IMR-90 (cell line): Measurements from ENCODE around the gene MMP24. TPM values are rescaled to one million over a fixed set of nuclear protein-coding genes. Genes with fewer than 3 reads are reported as not detected.

ENCODE experiments used
- ATAC-seq: fragments of 200-7000 bp; cut with Tn5 transposase; 2 replicates; pipeline ENCODE4 v1.9.1; 2020; ENCODE audit warnings: low read depth, mild to moderate bottlenecking, moderate library complexity
- BruUV-seq: library from RNA; stranded (reverse); fragments of 400-500 nt; replicated peaks from 2 replicates; lab custom pipeline; 2021; lab: Mats Ljungman, UMichigan
- CTCF ChIA-PET: fragments of 300-600 bp; formaldehyde crosslinking; extraction: SDS; loops from one replicate; lab custom pipeline; 2021; ENCODE audit warnings: antibody characterized with exemption; lab: Yijun Ruan, JAX
- POLR2A ChIA-PET: fragments of 300-600 bp; sonication (Branson Sonifier 250); formaldehyde crosslinking; loops from one replicate; lab custom pipeline; 2022; ENCODE audit warnings: antibody characterized with exemption; ENCODE audit not compliant: unreplicated experiment; lab: Charles Lee
- DNase-seq: peaks from one replicate; pipeline ENCODE4 v3.0.0; 2013
- H2AFZ ChIP-seq: replicated peaks from 2 replicates; pipeline ENCODE3; 2013; ENCODE audit warnings: low read length, mild to moderate bottlenecking; ENCODE audit not compliant: poor library complexity
- H2AK5ac ChIP-seq: 2 replicates; pipeline ENCODE4 v1.6.1; 2013; ENCODE audit warnings: low read depth, low read length, inconsistent platforms
- H2AK9ac ChIP-seq: replicated peaks from 2 replicates; pipeline ENCODE3; 2013; ENCODE audit warnings: mild to moderate bottlenecking, low read depth, low read length, moderate library complexity; ENCODE audit not compliant: poor library complexity
- H2BK120ac ChIP-seq: 2 replicates; pipeline ENCODE4 v1.6.1; 2013; ENCODE audit warnings: low read depth, low read length, inconsistent platforms
- H2BK15ac ChIP-seq: 3 replicates; pipeline ENCODE4 v1.6.1; 2013; ENCODE audit warnings: low read depth, low read length, inconsistent platforms
- H2BK20ac ChIP-seq: 2 replicates; pipeline ENCODE4 v1.6.1; 2013; ENCODE audit warnings: low read depth, mild to moderate bottlenecking, inconsistent platforms, low read length, moderate library complexity
- H2BK5ac ChIP-seq: 2 replicates; pipeline ENCODE4 v1.6.1; 2013; ENCODE audit warnings: mild to moderate bottlenecking, low read depth, low read length, inconsistent platforms; ENCODE audit not compliant: poor library complexity, severe bottlenecking
- H3K14ac ChIP-seq: replicated peaks from 2 replicates; pipeline ENCODE4 v1.6.1; 2013; ENCODE audit warnings: low read depth, low read length, inconsistent platforms
- H3K18ac ChIP-seq: 2 replicates; pipeline ENCODE4 v1.6.1; 2013; ENCODE audit warnings: low read depth, low read length, control low read depth
- H3K23ac ChIP-seq: 2 replicates; pipeline ENCODE4 v1.6.1; 2013; ENCODE audit warnings: low read depth, low read length, inconsistent platforms
- H3K27ac ChIP-seq: 2 replicates; pipeline ENCODE4 v1.5.1; 2013; ENCODE audit warnings: mild to moderate bottlenecking, control low read depth, low read length; ENCODE audit not compliant: insufficient read depth
- H3K27me3 ChIP-seq: 2 replicates; pipeline ENCODE4 v1.6.1; 2013; ENCODE audit warnings: low read length; ENCODE audit not compliant: control insufficient read depth, insufficient read depth
- H3K36me3 ChIP-seq: 2 replicates; pipeline ENCODE4 v1.6.1; 2013; ENCODE audit warnings: low read length, mixed read lengths; ENCODE audit not compliant: control insufficient read depth, insufficient read depth
- H3K4ac ChIP-seq: 2 replicates; pipeline ENCODE4 v1.6.1; 2013; ENCODE audit warnings: low read depth, low read length, inconsistent platforms
- H3K4me1 ChIP-seq: 2 replicates; pipeline ENCODE4 v1.6.1; 2013; ENCODE audit warnings: low read length, mixed read lengths; ENCODE audit not compliant: control insufficient read depth, insufficient read depth
- H3K4me2 ChIP-seq: 2 replicates; pipeline ENCODE4 v1.6.1; 2013; ENCODE audit warnings: low read depth, mild to moderate bottlenecking, control low read depth, low read length, moderate library complexity
- H3K4me3 ChIP-seq: 2 replicates; pipeline ENCODE4 v1.5.1; 2013; ENCODE audit warnings: low read depth, mild to moderate bottlenecking, control low read depth, low read length, moderate library complexity; ENCODE audit not compliant: insufficient read depth
- H3K56ac ChIP-seq: 2 replicates; pipeline ENCODE4 v1.6.1; 2013; ENCODE audit warnings: low read length, inconsistent platforms; ENCODE audit not compliant: insufficient read depth; ENCODE audit errors: extremely low read depth
- H3K79me1 ChIP-seq, 2 experiments: 2 replicates each; pipeline ENCODE4 v1.6.1; 2013; ENCODE audit warnings: low read length in 2 of 2, inconsistent platforms in 1 of 2, low read depth in 1 of 2
- H3K9ac ChIP-seq: 2 replicates; pipeline ENCODE4 v1.6.1; 2013; ENCODE audit warnings: low read depth, low read length, control low read depth
- H3K9me1 ChIP-seq: 2 replicates; pipeline ENCODE4 v1.6.1; 2013; ENCODE audit warnings: low read length, inconsistent platforms; ENCODE audit not compliant: insufficient read depth
- H3K9me3 ChIP-seq: 2 replicates; pipeline ENCODE4 v1.6.1; 2013; ENCODE audit warnings: low read length; ENCODE audit not compliant: control insufficient read depth, insufficient read depth
- H4K20me1 ChIP-seq: 2 replicates; pipeline ENCODE4 v1.6.1; 2013; ENCODE audit warnings: low read length, inconsistent platforms; ENCODE audit not compliant: insufficient read depth
- H4K5ac ChIP-seq: 2 replicates; pipeline ENCODE4 v1.6.1; 2013; ENCODE audit warnings: mild to moderate bottlenecking, low read depth, low read length, control low read depth
- H4K8ac ChIP-seq, 2 experiments: 2 replicates each; pipeline ENCODE4 v1.6.1; 2013; ENCODE audit warnings: low read depth in 2 of 2, low read length in 2 of 2, control low read depth in 1 of 2, inconsistent platforms in 1 of 2
- H4K91ac ChIP-seq: 2 replicates; pipeline ENCODE4 v1.6.1; 2013; ENCODE audit warnings: low read depth, low read length, inconsistent platforms; ENCODE audit not compliant: insufficient read depth
- CEBPB ChIP-seq: IDR thresholded peaks from 2 replicates; pipeline ENCODE4 v1.6.1; 2012; ENCODE audit warnings: low read depth, low read length, improper control_type of control experiment
- MXI1 ChIP-seq: IDR thresholded peaks from 2 replicates; pipeline ENCODE4 v1.6.1; 2012; ENCODE audit warnings: low read depth, mild to moderate bottlenecking, low read length, moderate library complexity, borderline replicate concordance
- RCOR1 ChIP-seq: IDR thresholded peaks from 2 replicates; pipeline ENCODE4 v1.6.1; 2012; ENCODE audit warnings: mild to moderate bottlenecking, low read length, improper control_type of control experiment; ENCODE audit not compliant: insufficient replicate concordance
- RFX5 ChIP-seq: IDR thresholded peaks from 2 replicates; pipeline ENCODE4 v1.8.0; 2012; ENCODE audit warnings: low read depth, mild to moderate bottlenecking, low read length, moderate library complexity
- SMC3 ChIP-seq: fragments of 150-350 bp; IDR thresholded peaks from 2 replicates; pipeline ENCODE4 v1.6.1; 2016; ENCODE audit warnings: low read depth, mild to moderate bottlenecking, antibody characterized with exemption, low read length, moderate library complexity
- WGBS, 2 experiments: methylation state at CpG; one replicate each; pipeline versions ENCODE4 v1.1.5 to v1.1.7; 2013; ENCODE audit warnings: missing lambda C conversion rate in 2 of 2; ENCODE audit not compliant: insufficient read length in 1 of 2; ENCODE audit errors: extremely low coverage in 2 of 2; 5-methylcytosine and 5-hydroxymethylcytosine counted together
- dilution Hi-C: fragments of 300-500 bp; cut with HindIII; formaldehyde crosslinking; loops from one replicate; pipeline ENCODE4 v1.14.3; 2018; ENCODE audit warnings: low sequenced_read_pairs; ENCODE audit not compliant: unreplicated experiment
- in situ Hi-C: fragments of 300-500 bp; cut with MboI; formaldehyde crosslinking; loops from 3 replicates; pipeline ENCODE4 v1.14.3; 2019; ENCODE audit warnings: low sequenced_read_pairs, inconsistent platforms, mixed read lengths
- intact Hi-C: fragments of 100-400 bp; cut with micrococcal nuclease; formaldehyde crosslinking; loops from 2 replicates; pipeline ENCODE4 v1.10.0; 2022
- polyA plus RNA-seq, 3 experiments: library from polyadenylated mRNA; depleted of rRNA; stranded (reverse); fragments of >200 nt; gene quantifications; 2 replicates each; pipeline ENCODE4 v1.2.3, GENCODE V29; 2012; ENCODE audit warnings: low replicate concordance in 1 of 3
- total RNA-seq: library from RNA; depleted of rRNA; stranded (reverse); fragments of >200 nt; gene quantifications from 2 replicates; pipeline ENCODE4 v1.2.3, GENCODE V29; 2012
- TF ChIP-seq, protein P1 (sequence below): fragments of 150-350 bp; IDR thresholded peaks from 2 replicates; pipeline ENCODE4 v1.6.1; 2017; ENCODE audit warnings: mild to moderate bottlenecking, antibody characterized with exemption, low read length, low read depth
- TF ChIP-seq, protein P2 (sequence below): conservative IDR thresholded peaks from 2 replicates; pipeline ENCODE4 v1.5.1; 2012; ENCODE audit warnings: mild to moderate bottlenecking, low read depth, low read length, improper control_type of control experiment

Gene MMP24
- total and polyA plus RNA-seq, 2 of the 4 experiments (the other 2 are of a cell fraction), result 0.36 to 0.79 TPM

DNA sequence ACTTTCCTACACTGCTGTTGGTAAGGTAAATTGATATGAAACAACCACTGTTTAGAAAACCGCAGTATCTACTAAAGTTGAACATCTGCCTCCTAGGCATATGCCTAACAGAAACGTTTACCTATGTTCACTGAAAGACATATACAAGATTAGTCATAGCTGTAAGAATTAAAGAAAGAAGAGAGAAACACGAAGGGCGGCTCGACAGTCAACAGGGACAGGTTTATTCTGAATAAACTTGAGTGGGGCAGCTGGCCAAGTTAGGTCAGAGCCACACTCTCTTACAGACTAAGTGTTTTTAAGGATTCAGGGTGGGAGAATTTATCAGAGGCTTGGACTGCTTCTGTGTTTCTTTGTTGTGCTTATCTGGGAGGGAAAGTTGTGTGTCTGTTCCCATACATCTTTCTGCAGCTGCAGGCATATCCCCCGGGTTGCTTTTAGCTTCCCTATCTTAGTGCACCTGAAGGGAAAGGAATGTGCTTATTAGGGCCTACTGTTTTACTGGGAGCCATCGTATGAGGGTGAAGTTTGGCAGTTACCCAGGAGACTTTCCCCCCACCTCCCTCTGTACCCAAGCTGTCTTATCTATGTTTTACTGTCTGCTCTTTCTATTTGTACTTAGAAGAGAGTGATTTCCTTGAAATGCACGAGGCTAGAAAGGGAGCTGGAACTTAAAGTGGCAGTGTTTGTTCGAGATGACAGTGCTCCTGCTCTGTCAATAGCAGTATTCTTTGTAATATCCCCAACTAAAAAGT, 34.2 kb upstream of the MMP24 start:
- H3K36me3 ChIP-seq, result no peaks in the 10 kb centered on the region

More for the DNA sequence above, 34.2 kb upstream of the MMP24 start:
- H2AK9ac ChIP-seq, result no peak overlapping the region
- no peak overlapping the region for H2BK15ac ChIP-seq
- H3K4me1 ChIP-seq, result peaks cover 12% of the 10 kb centered on the region
- H3K4me3 ChIP-seq, result no peak overlapping the region
- H3K9me1 ChIP-seq, result peaks cover 3% of the 10 kb centered on the region; the same call in 1 of the 2 replicates
- no peaks in the 10 kb centered on the region for H4K20me1 ChIP-seq
- H3K23ac ChIP-seq, result no peak overlapping the region
- no peak overlapping the region for H3K4ac ChIP-seq
- POLR2A ChIA-PET, result interaction anchor here (0.6 kb wide), 1 partner anchor 371 kb away, joined by 8 read pairs; no protein-coding TSS in a partner anchor
- no peak overlapping the region for H2BK120ac ChIP-seq
- no peak overlapping the region for H2BK20ac ChIP-seq
- no peak overlapping the region for H2BK5ac ChIP-seq
- in situ Hi-C loops, result no loop called here
- TF ChIP-seq, protein P1, sequence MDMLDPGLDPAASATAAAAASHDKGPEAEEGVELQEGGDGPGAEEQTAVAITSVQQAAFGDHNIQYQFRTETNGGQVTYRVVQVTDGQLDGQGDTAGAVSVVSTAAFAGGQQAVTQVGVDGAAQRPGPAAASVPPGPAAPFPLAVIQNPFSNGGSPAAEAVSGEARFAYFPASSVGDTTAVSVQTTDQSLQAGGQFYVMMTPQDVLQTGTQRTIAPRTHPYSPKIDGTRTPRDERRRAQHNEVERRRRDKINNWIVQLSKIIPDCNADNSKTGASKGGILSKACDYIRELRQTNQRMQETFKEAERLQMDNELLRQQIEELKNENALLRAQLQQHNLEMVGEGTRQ, result no peak
- TF ChIP-seq CEBPB (no peak), RCOR1 (no peak), RFX5 (no peak), MXI1 (no peak), SMC3 (no peak)
- TF ChIP-seq, protein P2, sequence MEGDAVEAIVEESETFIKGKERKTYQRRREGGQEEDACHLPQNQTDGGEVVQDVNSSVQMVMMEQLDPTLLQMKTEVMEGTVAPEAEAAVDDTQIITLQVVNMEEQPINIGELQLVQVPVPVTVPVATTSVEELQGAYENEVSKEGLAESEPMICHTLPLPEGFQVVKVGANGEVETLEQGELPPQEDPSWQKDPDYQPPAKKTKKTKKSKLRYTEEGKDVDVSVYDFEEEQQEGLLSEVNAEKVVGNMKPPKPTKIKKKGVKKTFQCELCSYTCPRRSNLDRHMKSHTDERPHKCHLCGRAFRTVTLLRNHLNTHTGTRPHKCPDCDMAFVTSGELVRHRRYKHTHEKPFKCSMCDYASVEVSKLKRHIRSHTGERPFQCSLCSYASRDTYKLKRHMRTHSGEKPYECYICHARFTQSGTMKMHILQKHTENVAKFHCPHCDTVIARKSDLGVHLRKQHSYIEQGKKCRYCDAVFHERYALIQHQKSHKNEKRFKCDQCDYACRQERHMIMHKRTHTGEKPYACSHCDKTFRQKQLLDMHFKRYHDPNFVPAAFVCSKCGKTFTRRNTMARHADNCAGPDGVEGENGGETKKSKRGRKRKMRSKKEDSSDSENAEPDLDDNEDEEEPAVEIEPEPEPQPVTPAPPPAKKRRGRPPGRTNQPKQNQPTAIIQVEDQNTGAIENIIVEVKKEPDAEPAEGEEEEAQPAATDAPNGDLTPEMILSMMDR, result no peak
- BruUV-seq, result no TSS peak
- no CpG with 5 or more reads among the region's 9 CpGs for WGBS, 2 experiments
- peak overlapping the region; percentile 43; the same call in 1 of the 2 replicates for H3K18ac ChIP-seq
- DNase-seq, result peak; percentile 41
- H3K14ac ChIP-seq, result no peak overlapping the region
- H4K8ac ChIP-seq, result no peak overlapping the region
- intact Hi-C loops, result no loop called here
- peaks cover 5% of the 10 kb centered on the region for H3K9me3 ChIP-seq
- CTCF ChIA-PET, result interaction anchor here (0.6 to 1.5 kb wide), 2 partner anchors 96 to 115 kb away, joined by 3 to 6 read pairs; no protein-coding TSS in a partner anchor
- H3K27me3 ChIP-seq, result no peaks in the 10 kb centered on the region
- H3K9ac ChIP-seq, result no peak overlapping the region
- dilution Hi-C loops, result no loop called here
- H3K27ac ChIP-seq, result no peak overlapping the region
- peak; percentile 22 for ATAC-seq
- H3K79me1 ChIP-seq, result no peaks in the 10 kb centered on the region
- H3K56ac ChIP-seq, result no peak overlapping the region
- no peak overlapping the region for H4K91ac ChIP-seq
- no peak overlapping the region for H2AFZ ChIP-seq
- H4K5ac ChIP-seq, result no peak overlapping the region
- H2AK5ac ChIP-seq, result 0 out of 2 replicates have a peak overlapping the region, but pooled peaks have one; percentile 16
- H3K4me2 ChIP-seq, result peak overlapping the region; percentile 26
